EH (cell line): ENCODE measurements around the gene ARHGDIA.
A peak's percentile ranks its signal among the peaks of the same experiment; 100 is the strongest.

Experiments
- DNase-seq: peaks from one replicate; pipeline ENCODE4 v3.0.0-alpha.2; 2015; ENCODE audit warnings: low read depth

Gene ARHGDIA

GRCh38 chr17:81822996-81823819 lies 47.9 kb downstream of the ARHGDIA start:
- DNase-seq, result no peak

GRCh38 chr17:81822312-81822637 lies 48.9 kb downstream of the ARHGDIA start:
- DNase-seq, result no peak

- peak; percentile 63 for DNase-seq
Observed at GRCh38 chr17:81821603-81822311, 49.4 kb downstream of the ARHGDIA start.

GRCh38 chr17:81821147-81821546 lies 50.0 kb downstream of the ARHGDIA start:
- no peak for DNase-seq

- DNase-seq, result no peak
Observed at GRCh38 chr17:81819708-81820107, 51.4 kb downstream of the ARHGDIA start.

GRCh38 chr17:81817758-81818147 lies 53.4 kb downstream of the ARHGDIA start:
- DNase-seq, result no peak
